CD4-positive, alpha-beta T cell treated with Interleukin-2 at 100 ng/mL for 4 hours (primary cell): ENCODE results near the gene CD48.
A peak's percentile ranks its signal among the peaks of the same experiment; 100 is the strongest.

Experiments
- DNase-seq: peaks from one replicate; pipeline ENCODE4 v3.0.0-alpha.2; 2020; ENCODE audit warnings: low spot score

CD48 gene

GRCh38 chr1:160675641-160676410, 35.8 kb downstream of the CD48 start:
- DNase-seq = peak; percentile 81

- DNase-seq = no peak
Measured at GRCh38 chr1:160674415-160674814, 37.2 kb downstream of the CD48 start.

GRCh38 chr1:160672789-160673695, 38.6 kb downstream of the CD48 start:
- no peak for DNase-seq

- no peak for DNase-seq
Measured at GRCh38 chr1:160671603-160672517, 39.8 kb downstream of the CD48 start.

- no peak for DNase-seq
Measured at GRCh38 chr1:160670701-160671100, 40.9 kb downstream of the CD48 start.

- DNase-seq = no peak
Measured at GRCh38 chr1:160669802-160670201, 41.8 kb downstream of the CD48 start.

GRCh38 chr1:160669276-160669675, 42.3 kb downstream of the CD48 start:
- DNase-seq = no peak

- DNase-seq = no peak
Measured at GRCh38 chr1:160667896-160668295, 43.7 kb downstream of the CD48 start.

GRCh38 chr1:160666079-160666442, 45.6 kb downstream of the CD48 start:
- DNase-seq = no peak

GRCh38 chr1:160665330-160666078, 46.1 kb downstream of the CD48 start:
- no peak for DNase-seq

- peak; percentile 61 for DNase-seq
Measured at GRCh38 chr1:160664573-160665051, 47.0 kb downstream of the CD48 start.

GRCh38 chr1:160662910-160663309, 48.7 kb downstream of the CD48 start:
- no peak for DNase-seq

GRCh38 chr1:160659566-160659965, 52.1 kb downstream of the CD48 start:
- no peak for DNase-seq

- DNase-seq = no peak
Measured at GRCh38 chr1:160658814-160659193, 52.8 kb downstream of the CD48 start.

GRCh38 chr1:160658162-160658813, 53.3 kb downstream of the CD48 start:
- no peak for DNase-seq

- no peak for DNase-seq
Measured at GRCh38 chr1:160657250-160657781, 54.3 kb downstream of the CD48 start.

GRCh38 chr1:160656737-160657136, 54.9 kb downstream of the CD48 start:
- DNase-seq = no peak

GRCh38 chr1:160653620-160654016, 58.0 kb downstream of the CD48 start:
- DNase-seq = no peak

- DNase-seq = no peak
Measured at GRCh38 chr1:160652924-160653619, 58.5 kb downstream of the CD48 start.
